Smooth muscle cell (in vitro differentiated cells): ENCODE measurements around the gene MPST. TPM values are rescaled to one million over a fixed set of nuclear protein-coding genes. Genes with fewer than 3 reads are reported as not detected.

Source experiments
- DNase-seq: peaks from one replicate; lab custom pipeline; 2025; ENCODE audit not compliant: unreplicated experiment; lab: John Stamatoyannopoulos, UW
- H2AFZ ChIP-seq: fragments of 200-600 bp; sonication (generic); 2 replicates; pipeline ENCODE4 v1.6.0; 2016; ENCODE audit warnings: antibody characterized with exemption, low read depth, mild to moderate bottlenecking
- H3F3A ChIP-seq: fragments of 200-600 bp; sonication (generic); 2 replicates; pipeline ENCODE4 v1.6.0; 2017; ENCODE audit warnings: antibody characterized with exemption, low read depth
- H3K27ac ChIP-seq: fragments of 200-600 bp; sonication (generic); 2 replicates; pipeline ENCODE4 v1.5.1; 2016; ENCODE audit warnings: low read depth, mild to moderate bottlenecking
- H3K27me3 ChIP-seq: fragments of 200-600 bp; sonication (generic); 2 replicates; pipeline ENCODE4 v1.6.1; 2016; ENCODE audit warnings: low read depth, mild to moderate bottlenecking
- H3K36me3 ChIP-seq: fragments of 200-600 bp; sonication (generic); 2 replicates; pipeline ENCODE4 v1.5.1; 2016; ENCODE audit warnings: low read depth
- H3K4me1 ChIP-seq: fragments of 200-600 bp; sonication (generic); 2 replicates; pipeline ENCODE4 v1.5.1; 2016; ENCODE audit warnings: low read depth
- H3K4me2 ChIP-seq: fragments of 200-600 bp; sonication (generic); 2 replicates; pipeline ENCODE4 v1.6.0; 2016; ENCODE audit warnings: mild to moderate bottlenecking
- H3K4me3 ChIP-seq: fragments of 200-600 bp; sonication (generic); 2 replicates; pipeline ENCODE4 v1.5.1; 2016; ENCODE audit warnings: mild to moderate bottlenecking
- H3K79me2 ChIP-seq: fragments of 200-600 bp; sonication (generic); 2 replicates; pipeline ENCODE4 v1.6.0; 2016; ENCODE audit warnings: low read depth, mild to moderate bottlenecking
- H3K9ac ChIP-seq: fragments of 200-600 bp; sonication (generic); 2 replicates; pipeline ENCODE4 v1.6.0; 2016; ENCODE audit warnings: low read depth
- H3K9me3 ChIP-seq: fragments of 200-600 bp; sonication (generic); replicated peaks from 2 replicates; pipeline ENCODE4 v1.5.1; 2016; ENCODE audit warnings: low read depth
- H4K20me1 ChIP-seq: fragments of 200-600 bp; sonication (generic); 2 replicates; pipeline ENCODE4 v1.6.0; 2016; ENCODE audit warnings: low read depth
- CTCF ChIP-seq: fragments of 200-600 bp; sonication (generic); IDR thresholded peaks from 2 replicates; pipeline ENCODE4 v1.5.1; 2017; ENCODE audit warnings: borderline replicate concordance, mild to moderate bottlenecking, antibody characterized with exemption; ENCODE audit not compliant: insufficient read depth, poor library complexity, severe bottlenecking
- WGBS: methylation state at CpG from one replicate; pipeline ENCODE4 v1.1.7; 2016; ENCODE audit warnings: low lambda C conversion rate; 5-methylcytosine and 5-hydroxymethylcytosine counted together
- polyA plus RNA-seq: library from polyadenylated mRNA; unstranded; fragments of >200 nt; fragmentation: Nextera tagmentation; extraction: Ambion mirVana; gene quantifications from 2 replicates; pipeline ENCODE4 v1.2.1, GENCODE V29; 2016
- total RNA-seq: library from RNA; depleted of rRNA; stranded (reverse); fragments of >200 nt; gene quantifications from 2 replicates; pipeline ENCODE4 v1.2.3, GENCODE V29; 2014

MPST gene
- total and polyA plus RNA-seq, 2 experiments from 2014 or later, result 49.9 to 119 TPM

GRCh38 chr22:37052386-37053309 is 33.1 kb downstream of the MPST start:
- H3K36me3 ChIP-seq, result no peaks in the 10 kb centered on the region
- H3K4me2 ChIP-seq, result peak overlapping the region; percentile 94
- no peak for DNase-seq
- H4K20me1 ChIP-seq, result no peaks in the 10 kb centered on the region
- H3K79me2 ChIP-seq, result no peaks in the 10 kb centered on the region
- H3K4me1 ChIP-seq, result peaks cover 6% of the 10 kb centered on the region
- no peaks in the 10 kb centered on the region for H3F3A ChIP-seq
- no peaks in the 10 kb centered on the region for H3K9me3 ChIP-seq
- no peak overlapping the region for H3K27ac ChIP-seq
- no peak for TF ChIP-seq CTCF
- no peak overlapping the region for H2AFZ ChIP-seq
- 81% methylated on average over 24 of the region's 25 CpGs for WGBS
- H3K27me3 ChIP-seq, result no peaks in the 10 kb centered on the region
- peak overlapping the region; percentile 94 for H3K4me3 ChIP-seq
- H3K9ac ChIP-seq, result peak overlapping the region; percentile 66

- H3K79me2 ChIP-seq, result no peaks in the 10 kb centered on the region
- H4K20me1 ChIP-seq, result no peaks in the 10 kb centered on the region
- no peak overlapping the region for H3K4me3 ChIP-seq
- DNase-seq, result no peak
- no peaks in the 10 kb centered on the region for H3F3A ChIP-seq
- peaks cover 6% of the 10 kb centered on the region for H3K4me1 ChIP-seq
- no peaks in the 10 kb centered on the region for H3K27me3 ChIP-seq
- WGBS, result 91% methylated on average over 16 of the region's 16 CpGs
- no peak for TF ChIP-seq CTCF
- H2AFZ ChIP-seq, result no peak overlapping the region
- no peak overlapping the region for H3K27ac ChIP-seq
- no peak overlapping the region for H3K9ac ChIP-seq
- H3K9me3 ChIP-seq, result no peaks in the 10 kb centered on the region
- H3K4me2 ChIP-seq, result no peak overlapping the region
- no peaks in the 10 kb centered on the region for H3K36me3 ChIP-seq
Measured at GRCh38 chr22:37053310-37054055, 33.9 kb downstream of the MPST start.

GRCh38 chr22:37054056-37054395 is 34.5 kb downstream of the MPST start:
- Histone ChIP-seq H3K9ac (no peak overlapping the region), H3K4me2 (no peak overlapping the region), H3K27me3 (no peaks in the 10 kb centered on the region), H4K20me1 (no peaks in the 10 kb centered on the region), H3F3A (no peaks in the 10 kb centered on the region), H3K79me2 (no peaks in the 10 kb centered on the region), H3K4me1 (peaks cover 6% of the 10 kb centered on the region), H3K4me3 (no peak overlapping the region), H3K27ac (no peak overlapping the region), H2AFZ (no peak overlapping the region), H3K9me3 (no peaks in the 10 kb centered on the region), H3K36me3 (no peaks in the 10 kb centered on the region)
- DNase-seq, result no peak
- WGBS, result 94% methylated on average over 8 of the region's 8 CpGs
- TF ChIP-seq CTCF, result no peak
